GM12864 (cell line): ENCODE results near the gene BHMT.

Experiments
- DNase-seq: peaks from one replicate; pipeline ENCODE4 v3.0.0-alpha.2; 2011; ENCODE audit warnings: low read depth
- H3K4me3 ChIP-seq: 2 replicates; pipeline ENCODE4 v1.5.1; 2011; ENCODE audit warnings: mild to moderate bottlenecking, low read depth, low read length, control low read depth
- CTCF ChIP-seq: IDR thresholded peaks from 2 replicates; pipeline ENCODE4 v1.5.1; 2011; ENCODE audit warnings: low read depth, mild to moderate bottlenecking, moderate library complexity, low read length, control low read depth, inconsistent platforms; ENCODE audit errors: missing control alignments

The BHMT gene

GRCh38 chr5:79076819-79077218, 34.8 kb upstream of the BHMT start:
- no peak for DNase-seq
- no peak for TF ChIP-seq CTCF
- H3K4me3 ChIP-seq, result no peak overlapping the region

- DNase-seq, result no peak
These were observed 33.8 kb upstream of the BHMT start for GRCh38 chr5:79077680-79078365.

GRCh38 chr5:79080804-79081203, 30.8 kb upstream of the BHMT start:
- no peak overlapping the region for H3K4me3 ChIP-seq
- no peak for TF ChIP-seq CTCF

More at GRCh38 chr5:79077680-79078365, 33.8 kb upstream of the BHMT start:
- no peak overlapping the region for H3K4me3 ChIP-seq
- no peak for TF ChIP-seq CTCF

GRCh38 chr5:79081779-79082178, 29.8 kb upstream of the BHMT start:
- no peak for DNase-seq
- no peak overlapping the region for H3K4me3 ChIP-seq
- no peak for TF ChIP-seq CTCF

More at GRCh38 chr5:79080804-79081203, 30.8 kb upstream of the BHMT start:
- no peak for DNase-seq

- TF ChIP-seq CTCF, result no peak
- no peak overlapping the region for H3K4me3 ChIP-seq
These were observed 25.5 kb upstream of the BHMT start for GRCh38 chr5:79086116-79086515.

GRCh38 chr5:79088507-79088906, 23.1 kb upstream of the BHMT start:
- no peak for TF ChIP-seq CTCF
- no peak for DNase-seq

More at GRCh38 chr5:79086116-79086515, 25.5 kb upstream of the BHMT start:
- DNase-seq, result no peak

GRCh38 chr5:79091064-79091463, 20.5 kb upstream of the BHMT start:
- no peak for TF ChIP-seq CTCF
- no peak overlapping the region for H3K4me3 ChIP-seq
- DNase-seq, result no peak

More at GRCh38 chr5:79088507-79088906, 23.1 kb upstream of the BHMT start:
- H3K4me3 ChIP-seq, result no peak overlapping the region
